ENCODE data around the gene BMAL1.

- TF ChIP-seq CTCF (IDR thresholded peaks at IDR 0.05), result no peak
- TF ChIP-seq POLR2A (IDR thresholded peaks at IDR 0.05), result no peak
Measured at GRCh38 chr11:13317293-13318080, 39.9 kb downstream of the BMAL1 start.
